Measurements from ENCODE around the gene FABP3. TPM values are rescaled to one million over a fixed set of nuclear protein-coding genes. Genes with fewer than 3 reads are reported as not detected.

The FABP3 gene
- total and polyA plus RNA-seq, 2 experiments from 2014 or later: 2.1 to 4.0 TPM

DNA sequence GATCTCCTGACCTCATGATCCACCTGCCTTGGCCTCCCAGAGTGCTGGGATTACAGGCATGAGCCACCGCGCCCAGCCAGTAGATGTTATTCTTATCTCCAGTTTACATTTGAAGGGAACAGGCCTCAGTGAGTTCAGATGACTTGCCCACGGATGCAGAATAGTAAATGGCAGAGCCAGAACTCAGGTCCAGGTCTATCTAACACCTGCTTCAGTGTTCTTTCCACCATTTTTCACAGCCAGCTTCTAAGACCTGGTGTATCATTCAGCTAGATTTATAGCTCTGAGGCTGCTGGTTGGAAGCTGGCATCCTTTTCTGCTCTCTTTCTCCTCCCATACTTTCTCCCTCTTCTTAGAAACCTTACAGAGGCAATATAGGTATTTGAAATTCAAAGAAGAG is 10.8 kb downstream of the FABP3 start:
- H3K4me2 ChIP-seq (ENCODE audit: unreplicated experiment): no peak overlapping the region
- no peak for DNase-seq
- no peaks in the 10 kb centered on the region for H3K9me2 ChIP-seq (ENCODE audit: insufficient read depth)
- H4K20me1 ChIP-seq (ENCODE audit: insufficient read depth): no peaks in the 10 kb centered on the region
- no peak overlapping the region for H2AFZ ChIP-seq
- no peak for TF ChIP-seq EZH2phosphoT487 (IDR thresholded peaks at IDR 0.05; ENCODE audit: insufficient read depth, low read depth)
- no peak for TF ChIP-seq EZH2 (IDR thresholded peaks at IDR 0.05; ENCODE audit: insufficient read depth, poor library complexity, severe bottlenecking)
- no peaks in the 10 kb centered on the region for H3K9me3 ChIP-seq (ENCODE audit: low read depth)
- H3K4me1 ChIP-seq (ENCODE audit: insufficient read depth): no peaks in the 10 kb centered on the region
- 95 to 99% methylated on average over 3 of the region's 3 CpGs for WGBS, 2 experiments (ENCODE audit: low coverage in 1 of 2, low lambda C conversion rate in 2 of 2, missing lambda C conversion rate in 2 of 2)
- in situ Hi-C loops (cut with MboI): no loop called here
- no peaks in the 10 kb centered on the region for H3K27me3 ChIP-seq (replicated peaks; ENCODE audit: insufficient read depth)
- no peak overlapping the region for H3K9ac ChIP-seq
- H3F3A ChIP-seq (ENCODE audit: insufficient read depth): no peaks in the 10 kb centered on the region
- H3K79me2 ChIP-seq (ENCODE audit: insufficient read depth): no peaks in the 10 kb centered on the region
- peaks cover 22% of the 10 kb centered on the region; the same call in 1 of the 2 replicates for H3K36me3 ChIP-seq (ENCODE audit: low read depth)
- no peak overlapping the region for H3K27ac ChIP-seq
- H3K4me3 ChIP-seq: no peak overlapping the region

- Histone ChIP-seq H3K27ac (no peak overlapping the region), H3K79me2 (ENCODE audit: insufficient read depth) (no peaks in the 10 kb centered on the region), H3K4me2 (ENCODE audit: unreplicated experiment) (no peak overlapping the region), H3K4me1 (ENCODE audit: insufficient read depth) (no peaks in the 10 kb centered on the region), H3K36me3 (ENCODE audit: low read depth) (peaks cover 22% of the 10 kb centered on the region; the same call in 1 of the 2 replicates), H3K9me2 (ENCODE audit: insufficient read depth) (no peaks in the 10 kb centered on the region), H3K27me3 (replicated peaks; ENCODE audit: insufficient read depth) (no peaks in the 10 kb centered on the region), H4K20me1 (ENCODE audit: insufficient read depth) (no peaks in the 10 kb centered on the region), H3K9me3 (ENCODE audit: low read depth) (no peaks in the 10 kb centered on the region), H3K4me3 (no peak overlapping the region), H3F3A (ENCODE audit: insufficient read depth) (no peaks in the 10 kb centered on the region), H2AFZ (no peak overlapping the region), H3K9ac (no peak overlapping the region)
- in situ Hi-C loops (cut with MboI): no loop called here
- WGBS, 2 experiments (ENCODE audit: low coverage in 1 of 2, low lambda C conversion rate in 2 of 2, missing lambda C conversion rate in 2 of 2): 96 to 97% methylated on average over 6 of the region's 6 CpGs
- DNase-seq: no peak
- TF ChIP-seq EZH2 (IDR thresholded peaks at IDR 0.05; ENCODE audit: insufficient read depth, poor library complexity, severe bottlenecking) (no peak), EZH2phosphoT487 (IDR thresholded peaks at IDR 0.05; ENCODE audit: insufficient read depth, low read depth) (no peak)
Observed at GRCh38 chr1:31361607-31362006, 11.3 kb downstream of the FABP3 start.

- no peaks in the 10 kb centered on the region for H3K27me3 ChIP-seq (replicated peaks; ENCODE audit: insufficient read depth)
- H3K9me3 ChIP-seq (ENCODE audit: low read depth): no peaks in the 10 kb centered on the region
- in situ Hi-C loops (cut with MboI): no loop called here
- no peaks in the 10 kb centered on the region for H3K9me2 ChIP-seq (ENCODE audit: insufficient read depth)
- no peaks in the 10 kb centered on the region for H3K4me1 ChIP-seq (ENCODE audit: insufficient read depth)
- H3K36me3 ChIP-seq (ENCODE audit: low read depth): peaks cover 9% of the 10 kb centered on the region; the same call in 1 of the 2 replicates
- no peak overlapping the region for H3K4me2 ChIP-seq (ENCODE audit: unreplicated experiment)
- no peaks in the 10 kb centered on the region for H4K20me1 ChIP-seq (ENCODE audit: insufficient read depth)
- DNase-seq: no peak
- no peak overlapping the region for H3K27ac ChIP-seq
- no peak overlapping the region for H2AFZ ChIP-seq
- H3F3A ChIP-seq (ENCODE audit: insufficient read depth): no peaks in the 10 kb centered on the region
- no peaks in the 10 kb centered on the region for H3K79me2 ChIP-seq (ENCODE audit: insufficient read depth)
- 97 to 100% methylated on average over 2 of the region's 2 CpGs for WGBS, 2 experiments (ENCODE audit: low coverage in 1 of 2, low lambda C conversion rate in 2 of 2, missing lambda C conversion rate in 2 of 2)
- TF ChIP-seq EZH2phosphoT487 (IDR thresholded peaks at IDR 0.05; ENCODE audit: insufficient read depth, low read depth) (no peak), EZH2 (IDR thresholded peaks at IDR 0.05; ENCODE audit: insufficient read depth, poor library complexity, severe bottlenecking) (no peak)
- no peak overlapping the region for H3K9ac ChIP-seq
- H3K4me3 ChIP-seq: no peak overlapping the region
Observed at GRCh38 chr1:31356427-31356826, 16.4 kb downstream of the FABP3 start.

GRCh38 chr1:31354283-31354682 is 18.6 kb downstream of the FABP3 start:
- Histone ChIP-seq H3K79me2 (ENCODE audit: insufficient read depth) (no peaks in the 10 kb centered on the region), H3K9ac (no peak overlapping the region), H3K27ac (no peak overlapping the region), H2AFZ (no peak overlapping the region), H3K4me3 (no peak overlapping the region), H3F3A (ENCODE audit: insufficient read depth) (no peaks in the 10 kb centered on the region), H3K4me1 (ENCODE audit: insufficient read depth) (no peaks in the 10 kb centered on the region), H3K27me3 (replicated peaks; ENCODE audit: insufficient read depth) (no peaks in the 10 kb centered on the region), H3K4me2 (ENCODE audit: unreplicated experiment) (no peak overlapping the region), H3K9me2 (ENCODE audit: insufficient read depth) (no peaks in the 10 kb centered on the region), H3K36me3 (ENCODE audit: low read depth) (peaks cover 24% of the 10 kb centered on the region; the same call in 1 of the 2 replicates), H3K9me3 (ENCODE audit: low read depth) (no peaks in the 10 kb centered on the region), H4K20me1 (ENCODE audit: insufficient read depth) (no peaks in the 10 kb centered on the region)
- peak; percentile 29 for DNase-seq
- WGBS, 2 experiments (ENCODE audit: low coverage in 1 of 2, low lambda C conversion rate in 2 of 2, missing lambda C conversion rate in 2 of 2): 36 to 37% methylated on average over 3 of the region's 3 CpGs
- TF ChIP-seq EZH2 (IDR thresholded peaks at IDR 0.05; ENCODE audit: insufficient read depth, poor library complexity, severe bottlenecking) (no peak), EZH2phosphoT487 (IDR thresholded peaks at IDR 0.05; ENCODE audit: insufficient read depth, low read depth) (no peak)
- in situ Hi-C loops (cut with MboI): no loop called here

DNA sequence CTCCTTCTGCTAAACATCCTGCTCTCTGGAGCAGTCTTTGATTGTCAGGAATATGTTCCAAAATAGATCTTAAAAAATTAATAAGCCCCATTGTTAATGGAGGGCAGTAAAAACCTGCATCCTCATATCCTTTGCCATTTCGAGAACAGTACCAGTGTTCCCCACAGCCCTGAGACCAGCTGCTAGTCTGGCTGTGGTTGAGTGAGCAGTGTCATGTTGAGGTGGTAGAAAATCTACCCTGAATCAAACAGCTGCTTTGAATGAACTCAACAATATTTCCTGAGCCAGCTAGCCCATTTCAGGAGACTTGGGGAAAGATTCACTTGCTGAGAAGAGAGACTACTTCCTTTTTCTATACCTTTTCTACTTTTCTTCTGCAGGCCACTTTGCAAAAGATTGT is 24.4 kb downstream of the FABP3 start:
- Histone ChIP-seq H3K4me1 (ENCODE audit: insufficient read depth) (no peaks in the 10 kb centered on the region), H3K79me2 (ENCODE audit: insufficient read depth) (no peaks in the 10 kb centered on the region), H2AFZ (no peak overlapping the region), H3K4me2 (ENCODE audit: unreplicated experiment) (no peak overlapping the region), H3K9me3 (ENCODE audit: low read depth) (no peaks in the 10 kb centered on the region), H3K9me2 (ENCODE audit: insufficient read depth) (no peaks in the 10 kb centered on the region), H3K36me3 (ENCODE audit: low read depth) (peaks cover 31% of the 10 kb centered on the region), H3F3A (ENCODE audit: insufficient read depth) (no peaks in the 10 kb centered on the region), H3K4me3 (no peak overlapping the region), H3K27me3 (replicated peaks; ENCODE audit: insufficient read depth) (no peaks in the 10 kb centered on the region), H3K9ac (no peak overlapping the region), H3K27ac (no peak overlapping the region), H4K20me1 (ENCODE audit: insufficient read depth) (no peaks in the 10 kb centered on the region)
- DNase-seq: no peak
- TF ChIP-seq EZH2phosphoT487 (IDR thresholded peaks at IDR 0.05; ENCODE audit: insufficient read depth, low read depth) (no peak), EZH2 (IDR thresholded peaks at IDR 0.05; ENCODE audit: insufficient read depth, poor library complexity, severe bottlenecking) (no peak)
- in situ Hi-C loops (cut with MboI): no loop called here
- WGBS, 2 experiments (ENCODE audit: low coverage in 1 of 2, low lambda C conversion rate in 2 of 2, missing lambda C conversion rate in 2 of 2): 88 to 100% methylated on average over 1 of the region's 1 CpG

Data from GM23248 (cell line).